Measurements from ENCODE around the gene ADNP2.
"Not testable (repeated sequence)": the region's sequence is repeated elsewhere in the genome, so short reads cannot be mapped to it uniquely, and the experiment has no call there.

The ADNP2 gene

DNA sequence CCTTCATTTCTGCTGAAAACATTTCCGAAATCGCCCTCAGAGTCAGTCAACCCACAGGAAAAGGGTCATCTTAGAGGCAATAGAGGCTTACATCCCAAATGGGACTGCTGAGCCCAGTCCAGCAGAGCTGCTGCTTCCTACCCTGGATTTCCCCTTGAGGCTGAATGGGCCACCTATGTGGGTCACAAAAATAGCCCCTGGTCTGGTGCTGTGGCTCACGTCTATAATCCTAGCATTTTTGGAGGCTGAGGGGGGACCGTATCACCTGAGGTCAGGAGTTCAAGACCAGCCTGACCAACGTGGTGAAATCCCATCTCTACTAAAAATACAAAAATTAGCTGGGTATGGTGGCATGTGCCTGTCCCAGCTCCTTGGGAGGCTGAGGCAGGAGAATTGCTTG lies 49.3 kb downstream of the ADNP2 start:
- no peaks in the 10 kb centered on the region for H3K36me3 ChIP-seq (ENCODE audit: insufficient read depth, low read length)
- no peak for DNase-seq (ENCODE audit: low read depth, low spot score)
- TF ChIP-seq FOXP2 (optimal IDR thresholded peaks at IDR 0.05; ENCODE audit: control extremely low read depth, extremely low read length, insufficient read depth) (no peak), POLR2AphosphoS5 (IDR thresholded peaks at IDR 0.05; ENCODE audit: borderline replicate concordance, low read depth, low read length) (no peak), EZH2 (IDR thresholded peaks at IDR 0.05) (no peak)
- no peak overlapping the region for H3K27ac ChIP-seq
- H3K4me3 ChIP-seq: no peak overlapping the region
- no peak overlapping the region for H3K9ac ChIP-seq (ENCODE audit: insufficient read length)
- no peaks in the 10 kb centered on the region for H3K9me3 ChIP-seq (ENCODE audit: low read depth, low read length)

DNA sequence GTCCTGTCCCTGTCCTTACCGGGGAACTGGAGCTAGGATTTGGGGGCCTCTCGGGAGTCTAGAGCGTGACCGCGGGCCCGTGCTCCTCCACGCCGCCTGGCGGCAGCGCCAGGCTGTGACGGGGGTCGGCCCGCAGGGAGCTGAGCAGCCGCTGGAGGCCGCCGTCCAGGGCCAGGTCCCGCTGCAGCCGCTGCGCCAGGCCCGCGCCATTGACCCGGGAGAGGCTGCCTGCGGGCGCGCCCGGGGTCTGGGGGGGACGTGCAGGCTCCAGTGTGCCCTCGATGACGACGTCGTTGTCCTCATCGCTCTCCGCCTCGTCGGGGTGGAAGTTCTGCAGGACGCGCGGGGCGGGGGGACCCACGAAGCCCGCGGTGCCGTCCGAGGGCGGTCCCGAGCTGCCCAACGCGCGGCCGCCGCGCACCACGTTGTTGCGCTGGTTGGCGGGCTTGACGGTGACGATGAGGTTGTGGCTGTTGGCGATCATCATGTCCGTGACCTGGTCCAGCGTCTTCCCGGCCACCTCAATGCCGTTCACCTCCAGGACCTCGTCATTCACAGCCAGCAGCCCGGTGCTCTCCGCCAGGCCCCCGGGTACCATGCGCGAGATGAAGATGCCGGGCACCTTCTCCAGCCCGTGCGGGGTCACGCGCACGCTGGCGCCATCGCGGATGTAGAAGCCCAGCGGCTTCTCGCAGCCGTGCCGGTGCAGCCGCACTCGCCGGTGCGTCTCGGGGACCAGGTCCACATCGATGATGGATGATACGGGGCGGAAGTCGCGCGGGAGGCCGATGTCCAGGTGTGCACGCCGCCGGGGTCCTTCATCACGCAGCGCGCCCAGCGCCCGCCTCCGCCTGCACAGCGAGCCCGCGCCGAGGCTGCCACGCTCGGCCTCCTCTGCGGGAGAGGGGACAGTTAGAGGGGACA lies 50.9 kb downstream of the ADNP2 start:
- Histone ChIP-seq H3K27ac (no peak overlapping the region), H3K9me3 (ENCODE audit: low read depth, low read length) (no peaks in the 10 kb centered on the region), H3K4me3 (no peak overlapping the region), H3K36me3 (ENCODE audit: insufficient read depth, low read length) (no peaks in the 10 kb centered on the region), H3K9ac (ENCODE audit: insufficient read length) (no peak overlapping the region)
- no peak for DNase-seq (ENCODE audit: low read depth, low spot score)
- no peak for TF ChIP-seq FOXP2 (optimal IDR thresholded peaks at IDR 0.05; ENCODE audit: control extremely low read depth, extremely low read length, insufficient read depth)
- no peak for TF ChIP-seq POLR2AphosphoS5 (IDR thresholded peaks at IDR 0.05; ENCODE audit: borderline replicate concordance, low read depth, low read length)
- no peak for TF ChIP-seq EZH2 (IDR thresholded peaks at IDR 0.05)

DNA sequence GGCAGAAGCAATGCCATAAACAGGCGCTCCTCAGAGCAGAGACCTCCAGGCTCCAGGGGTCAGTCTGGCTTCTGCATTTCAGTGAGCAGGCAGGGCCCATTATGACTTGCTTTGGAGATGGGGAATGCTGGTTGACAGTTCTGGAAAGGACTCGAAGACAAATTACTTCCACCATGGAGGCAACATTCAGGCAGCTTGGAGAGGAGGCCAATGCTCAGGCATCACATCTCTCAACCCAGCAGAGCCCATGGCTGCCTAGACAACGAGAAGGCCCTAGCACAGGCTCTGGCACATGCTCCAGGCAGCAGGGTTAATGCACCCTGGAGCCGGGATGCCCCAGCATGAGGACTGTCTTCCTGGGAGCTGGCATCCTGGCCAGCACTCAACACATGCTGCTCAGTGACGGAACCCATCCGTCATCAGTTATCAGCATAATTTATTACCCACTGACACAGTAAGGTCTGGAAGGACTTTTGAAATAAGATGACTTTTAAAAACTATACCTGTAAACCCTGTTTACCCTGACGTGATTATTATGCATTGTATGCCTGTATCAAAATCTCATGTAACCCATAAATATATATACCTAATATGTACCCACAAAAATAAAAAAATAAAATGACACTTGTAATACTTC lies 52.8 kb downstream of the ADNP2 start:
- Histone ChIP-seq H3K9ac (ENCODE audit: insufficient read length) (no peak overlapping the region), H3K36me3 (ENCODE audit: insufficient read depth, low read length) (no peaks in the 10 kb centered on the region), H3K27ac (no peak overlapping the region), H3K4me3 (no peak overlapping the region), H3K9me3 (ENCODE audit: low read depth, low read length) (no peaks in the 10 kb centered on the region)
- TF ChIP-seq EZH2 (IDR thresholded peaks at IDR 0.05) (no peak), FOXP2 (optimal IDR thresholded peaks at IDR 0.05; ENCODE audit: control extremely low read depth, extremely low read length, insufficient read depth) (no peak), POLR2AphosphoS5 (IDR thresholded peaks at IDR 0.05; ENCODE audit: borderline replicate concordance, low read depth, low read length) (no peak)
- no peak for DNase-seq (ENCODE audit: low read depth, low spot score)

DNA sequence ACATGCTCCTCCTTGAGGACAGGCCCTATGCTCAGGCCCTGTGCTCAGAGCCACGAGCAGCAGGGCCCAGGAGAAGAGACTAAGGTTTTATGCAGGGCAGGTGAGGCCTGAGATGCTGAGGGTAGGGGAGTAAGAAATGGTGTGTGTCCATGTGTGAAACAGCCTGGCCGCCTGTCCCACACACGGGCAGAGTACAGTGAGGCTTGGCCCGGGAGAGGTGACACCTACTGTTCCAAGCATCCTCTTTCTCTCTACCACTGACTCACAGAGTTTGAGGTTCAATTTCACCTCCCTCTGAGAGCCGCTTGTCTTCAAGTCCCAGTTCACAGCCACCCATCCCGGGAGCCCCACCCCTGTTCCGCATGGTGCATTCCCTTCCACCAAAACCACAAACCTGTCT lies 54.1 kb downstream of the ADNP2 start:
- TF ChIP-seq FOXP2 (optimal IDR thresholded peaks at IDR 0.05; ENCODE audit: control extremely low read depth, extremely low read length, insufficient read depth): no peak
- no peak for TF ChIP-seq POLR2AphosphoS5 (IDR thresholded peaks at IDR 0.05; ENCODE audit: borderline replicate concordance, low read depth, low read length)
- TF ChIP-seq EZH2 (IDR thresholded peaks at IDR 0.05): no peak

DNA sequence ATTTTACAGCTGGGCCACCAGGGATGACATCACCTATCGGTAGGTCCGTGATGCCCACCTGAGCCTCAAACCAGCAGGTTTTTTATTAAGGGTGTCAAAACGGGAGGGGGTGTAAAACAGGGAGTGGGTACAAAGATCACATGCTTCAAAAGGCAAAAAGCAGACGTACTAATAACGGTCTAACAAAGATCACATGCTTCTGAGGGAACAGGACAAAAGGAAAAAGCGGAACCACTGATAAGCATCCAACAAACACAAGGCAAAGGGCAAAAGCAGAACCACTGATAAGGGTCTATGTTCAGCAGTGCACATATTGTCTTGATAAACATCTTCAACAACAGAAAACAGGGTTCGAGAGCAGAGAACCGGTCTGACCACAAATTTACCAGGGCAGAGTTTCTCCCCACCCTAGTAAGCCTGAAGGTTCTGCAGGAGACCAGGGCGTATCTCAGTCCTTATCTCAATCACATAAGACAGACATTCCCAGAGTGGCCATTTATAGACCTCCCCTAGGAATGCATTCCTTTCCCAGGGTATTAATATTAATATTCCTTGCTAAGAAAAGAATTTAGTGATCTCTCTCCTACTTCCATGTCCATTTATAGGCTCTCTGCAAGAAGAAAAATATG lies 55.8 kb downstream of the ADNP2 start:
- H3K9me3 ChIP-seq (ENCODE audit: low read depth, low read length); H3K36me3 ChIP-seq (ENCODE audit: insufficient read depth, low read length): not testable (repeated sequence)

More for the DNA sequence above, 54.1 kb downstream of the ADNP2 start:
- Histone ChIP-seq H3K9ac (ENCODE audit: insufficient read length) (no peak overlapping the region), H3K27ac (no peak overlapping the region), H3K36me3 (ENCODE audit: insufficient read depth, low read length) (no peaks in the 10 kb centered on the region), H3K9me3 (ENCODE audit: low read depth, low read length) (no peaks in the 10 kb centered on the region), H3K4me3 (no peak overlapping the region)
- no peak for DNase-seq (ENCODE audit: low read depth, low spot score)

DNA sequence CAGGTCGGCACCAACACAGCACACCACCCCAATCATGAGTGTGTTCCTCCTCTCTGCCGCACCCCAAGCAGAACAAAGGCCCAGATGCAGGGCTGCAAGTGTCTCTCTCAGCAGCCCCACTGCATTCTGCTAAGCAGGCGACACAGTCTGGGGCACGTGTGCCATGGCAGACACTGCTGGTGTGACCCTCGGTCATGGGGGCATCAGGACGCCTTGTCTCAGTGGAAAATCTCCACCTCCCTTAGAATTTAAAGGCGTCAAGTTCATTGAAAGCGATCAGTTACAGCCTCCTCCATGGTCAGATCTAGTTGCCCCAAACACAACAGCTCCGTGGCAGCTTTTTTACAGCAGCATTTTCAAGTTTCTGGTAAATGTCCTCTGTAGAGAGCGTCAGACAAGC lies 57.2 kb downstream of the ADNP2 start:
- DNase-seq (ENCODE audit: low read depth, low spot score): no peak
- Histone ChIP-seq H3K9ac (ENCODE audit: insufficient read length) (no peak overlapping the region), H3K36me3 (ENCODE audit: insufficient read depth, low read length) (no peaks in the 10 kb centered on the region), H3K4me3 (no peak overlapping the region), H3K27ac (no peak overlapping the region), H3K9me3 (ENCODE audit: low read depth, low read length) (no peaks in the 10 kb centered on the region)
- TF ChIP-seq FOXP2 (optimal IDR thresholded peaks at IDR 0.05; ENCODE audit: control extremely low read depth, extremely low read length, insufficient read depth) (no peak), EZH2 (IDR thresholded peaks at IDR 0.05) (no peak), POLR2AphosphoS5 (IDR thresholded peaks at IDR 0.05; ENCODE audit: borderline replicate concordance, low read depth, low read length) (no peak)

More for the DNA sequence above, 55.8 kb downstream of the ADNP2 start:
- not testable (repeated sequence) for H3K27ac ChIP-seq; H3K4me3 ChIP-seq; DNase-seq (ENCODE audit: low read depth, low spot score); H3K9ac ChIP-seq (ENCODE audit: insufficient read length)

DNA sequence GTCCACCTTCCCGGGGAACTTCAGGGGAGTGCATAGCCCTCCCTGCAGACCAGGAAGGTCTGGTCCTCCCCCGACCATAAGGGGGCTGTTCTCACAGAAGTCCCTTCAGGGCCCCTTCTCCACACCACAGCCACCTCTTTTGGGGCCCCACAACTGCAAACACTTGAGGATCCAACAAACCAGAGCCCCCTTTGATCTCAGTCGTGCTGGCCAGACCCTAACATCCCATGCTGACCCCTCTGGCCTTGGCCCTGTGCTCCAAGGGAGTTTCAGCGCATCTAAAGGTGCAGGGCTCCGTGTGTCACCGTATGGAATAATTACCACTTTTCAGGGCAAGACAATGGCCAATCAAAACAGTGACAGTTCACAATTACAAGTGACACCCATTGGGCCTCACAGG lies 57.7 kb downstream of the ADNP2 start:
- H3K27ac ChIP-seq: no peak overlapping the region
- no peak overlapping the region for H3K9ac ChIP-seq (ENCODE audit: insufficient read length)
- H3K36me3 ChIP-seq (ENCODE audit: insufficient read depth, low read length): no peaks in the 10 kb centered on the region
- H3K9me3 ChIP-seq (ENCODE audit: low read depth, low read length): no peaks in the 10 kb centered on the region
- TF ChIP-seq FOXP2 (optimal IDR thresholded peaks at IDR 0.05; ENCODE audit: control extremely low read depth, extremely low read length, insufficient read depth): no peak
- TF ChIP-seq EZH2 (IDR thresholded peaks at IDR 0.05): no peak
- no peak for TF ChIP-seq POLR2AphosphoS5 (IDR thresholded peaks at IDR 0.05; ENCODE audit: borderline replicate concordance, low read depth, low read length)
- no peak overlapping the region for H3K4me3 ChIP-seq
- DNase-seq (ENCODE audit: low read depth, low spot score): no peak

DNA sequence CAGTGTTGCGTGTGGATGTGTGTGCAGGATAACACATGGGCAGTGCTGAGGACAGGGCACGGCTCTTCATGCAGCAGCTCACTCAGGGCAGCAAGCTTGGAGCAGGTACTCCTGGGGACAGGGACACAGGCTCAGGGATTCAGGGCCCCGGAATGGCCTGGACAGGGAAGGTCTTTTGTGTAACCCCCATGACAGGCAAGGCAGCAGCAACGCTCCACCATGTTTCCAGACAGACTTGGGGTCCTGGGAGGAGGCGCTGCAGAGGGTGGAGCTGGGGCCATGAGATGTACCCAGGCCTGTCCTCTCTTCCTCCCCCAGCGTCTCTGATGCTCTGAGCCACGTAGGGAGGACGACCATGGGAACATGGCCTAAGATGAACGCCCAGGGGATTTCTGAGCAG lies 58.3 kb downstream of the ADNP2 start:
- Histone ChIP-seq H3K4me3 (no peak overlapping the region), H3K9ac (ENCODE audit: insufficient read length) (no peak overlapping the region), H3K27ac (no peak overlapping the region), H3K36me3 (ENCODE audit: insufficient read depth, low read length) (no peaks in the 10 kb centered on the region), H3K9me3 (ENCODE audit: low read depth, low read length) (no peaks in the 10 kb centered on the region)
- no peak for TF ChIP-seq POLR2AphosphoS5 (IDR thresholded peaks at IDR 0.05; ENCODE audit: borderline replicate concordance, low read depth, low read length)
- no peak for DNase-seq (ENCODE audit: low read depth, low spot score)

Measured in SK-N-MC (cell line).